Measurements from ENCODE around the gene PRRT3. TPM values are rescaled to one million over a fixed set of nuclear protein-coding genes. Genes with fewer than 3 reads are reported as not detected.
A peak's percentile ranks its signal among the peaks of the same experiment; 100 is the strongest.
"Not testable (repeated sequence)": the region's sequence is repeated elsewhere in the genome, so short reads cannot be mapped to it uniquely, and the experiment has no call there.

The PRRT3 gene
- total RNA-seq, 2 donors from 2014 or later: 5.8 to 5.9 TPM

DNA sequence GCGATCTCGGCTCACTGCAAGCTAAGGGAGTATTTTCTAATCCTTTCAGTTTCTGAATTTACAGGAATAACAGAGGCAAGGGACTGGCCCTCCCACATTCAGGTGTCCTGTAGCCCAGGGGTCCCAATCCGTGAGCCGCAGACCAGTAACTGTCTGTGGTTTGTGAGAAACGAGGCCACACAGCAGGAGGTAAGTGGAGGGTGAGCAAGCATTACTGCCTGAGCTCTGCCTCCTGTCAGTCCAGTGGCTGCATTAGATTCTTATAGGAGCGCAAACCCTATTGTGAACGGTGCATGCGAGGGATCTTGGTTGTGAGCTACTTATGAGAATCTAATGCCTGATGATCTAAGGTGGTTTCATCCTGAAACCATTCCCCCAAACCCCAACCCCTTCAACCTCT lies 40.3 kb downstream of the PRRT3 start:
- Mint-ChIP-seq H3K36me3 (ENCODE audit: low read depth) (peaks cover 7% of the 10 kb centered on the region), H3K27me3 (no peaks in the 10 kb centered on the region), H3K27ac (peak overlapping the region; percentile 49), H3K4me1 (peaks cover 29% of the 10 kb centered on the region), H3K4me3 (peak overlapping the region; percentile 81)
- H3K9me3 ChIP-seq (ENCODE audit: control insufficient read depth, low read length, poor library complexity, severe bottlenecking): no peaks in the 10 kb centered on the region
- ATAC-seq (no peak), DNase-seq (no peak)

DNA sequence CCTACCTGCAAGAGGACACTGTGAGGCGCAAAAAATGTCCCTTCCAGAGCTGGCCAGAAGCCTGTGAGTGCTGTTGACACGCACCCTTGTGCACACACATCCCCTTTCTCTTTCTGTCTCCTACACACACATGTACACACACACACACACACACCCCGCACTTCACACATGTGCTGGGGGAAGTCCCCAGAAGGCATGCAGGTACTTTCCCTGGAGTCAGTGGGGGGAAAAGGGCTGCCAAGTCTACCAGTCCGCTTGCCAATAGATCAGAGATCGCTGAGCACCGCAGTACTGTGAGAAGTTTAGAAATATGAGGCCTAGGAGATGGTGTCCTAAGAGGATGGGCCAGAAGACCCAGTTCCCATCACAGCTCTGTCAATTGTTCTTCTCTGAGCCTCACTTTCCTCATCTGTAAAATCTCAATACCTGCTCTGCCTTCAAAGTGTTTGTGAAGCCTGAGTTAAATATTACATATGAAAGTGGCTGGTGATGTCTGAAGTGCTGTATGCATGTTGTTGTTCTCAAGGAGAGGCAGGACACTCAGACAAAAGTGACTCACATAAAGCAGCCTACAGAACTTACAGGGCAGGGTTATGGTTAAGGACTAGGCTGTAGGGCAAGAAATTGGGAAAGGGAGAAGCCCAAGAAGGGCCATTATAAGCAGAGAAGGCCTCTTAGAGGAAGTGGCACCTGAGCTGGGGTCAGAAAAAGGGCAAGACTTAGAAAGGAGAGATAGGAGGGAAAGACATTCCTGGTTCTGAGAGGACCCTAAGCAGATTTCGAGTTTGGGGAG lies 42.8 kb downstream of the PRRT3 start:
- no peak overlapping the region for H3K4me3 Mint-ChIP-seq
- H3K9me3 ChIP-seq (ENCODE audit: control insufficient read depth, low read length, poor library complexity, severe bottlenecking): no peaks in the 10 kb centered on the region
- no peaks in the 10 kb centered on the region for H3K27me3 Mint-ChIP-seq
- peak overlapping the region; percentile 82 for H3K27ac Mint-ChIP-seq
- H3K36me3 Mint-ChIP-seq (ENCODE audit: low read depth): peaks cover 7% of the 10 kb centered on the region
- DNase-seq: no peak
- ATAC-seq: peak; percentile 62
- H3K4me1 Mint-ChIP-seq: peaks cover 29% of the 10 kb centered on the region

DNA sequence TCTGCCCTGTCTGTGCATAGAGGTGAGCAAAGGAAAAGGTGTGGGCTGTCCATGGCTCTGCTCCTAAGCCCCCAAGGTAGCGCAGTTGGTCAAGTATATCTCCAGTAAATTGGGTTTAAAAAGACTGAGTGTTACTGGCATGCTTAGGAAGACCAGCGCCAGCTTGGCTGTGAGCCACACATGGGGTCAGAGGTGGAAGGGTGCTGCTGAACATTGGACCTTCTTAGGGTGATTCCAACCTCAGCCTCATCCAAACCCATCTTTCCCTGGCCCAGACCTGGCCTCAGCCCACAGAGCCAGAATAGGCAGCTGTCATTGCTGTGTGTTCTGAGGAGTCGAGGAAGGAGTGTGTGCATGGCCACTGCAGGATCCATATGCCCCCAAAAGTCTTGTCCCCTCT lies 43.9 kb downstream of the PRRT3 start:
- ATAC-seq (no peak), DNase-seq (no peak)
- H3K4me3 Mint-ChIP-seq: no peak overlapping the region

DNA sequence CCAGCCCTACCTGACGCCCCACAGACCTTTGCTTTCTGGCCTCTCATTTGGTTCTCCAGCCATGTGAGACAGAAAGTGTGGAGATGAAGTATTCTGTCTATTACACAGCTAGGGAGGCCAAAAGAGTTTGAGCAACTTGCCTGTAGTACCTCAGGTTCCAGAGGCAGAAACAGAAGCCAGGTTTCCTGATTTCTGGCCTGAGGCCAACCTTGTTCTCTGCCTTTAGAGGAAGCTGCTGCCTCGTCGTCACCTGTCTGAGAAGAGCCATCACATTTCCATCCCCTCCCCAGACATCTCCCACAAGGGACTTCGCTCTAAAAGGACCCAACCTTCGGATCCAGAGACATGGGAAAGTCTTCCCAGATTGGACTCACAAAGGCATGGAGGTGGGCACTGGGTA lies 45.7 kb downstream of the PRRT3 start:
- peaks cover 43% of the 10 kb centered on the region for H3K4me1 Mint-ChIP-seq
- H3K4me3 Mint-ChIP-seq: no peak overlapping the region
- H3K9me3 ChIP-seq (ENCODE audit: control insufficient read depth, low read length, poor library complexity, severe bottlenecking): no peaks in the 10 kb centered on the region
- peaks cover 4% of the 10 kb centered on the region for H3K36me3 Mint-ChIP-seq (ENCODE audit: low read depth)
- DNase-seq (no peak), ATAC-seq (no peak)
- H3K27me3 Mint-ChIP-seq: no peaks in the 10 kb centered on the region
- no peak overlapping the region for H3K27ac Mint-ChIP-seq

More for the DNA sequence above, 43.9 kb downstream of the PRRT3 start:
- peaks cover 37% of the 10 kb centered on the region for H3K4me1 Mint-ChIP-seq
- H3K27ac Mint-ChIP-seq: peak overlapping the region; percentile 71
- no peaks in the 10 kb centered on the region for H3K9me3 ChIP-seq (ENCODE audit: control insufficient read depth, low read length, poor library complexity, severe bottlenecking)
- no peaks in the 10 kb centered on the region for H3K27me3 Mint-ChIP-seq
- peaks cover 7% of the 10 kb centered on the region for H3K36me3 Mint-ChIP-seq (ENCODE audit: low read depth)

DNA sequence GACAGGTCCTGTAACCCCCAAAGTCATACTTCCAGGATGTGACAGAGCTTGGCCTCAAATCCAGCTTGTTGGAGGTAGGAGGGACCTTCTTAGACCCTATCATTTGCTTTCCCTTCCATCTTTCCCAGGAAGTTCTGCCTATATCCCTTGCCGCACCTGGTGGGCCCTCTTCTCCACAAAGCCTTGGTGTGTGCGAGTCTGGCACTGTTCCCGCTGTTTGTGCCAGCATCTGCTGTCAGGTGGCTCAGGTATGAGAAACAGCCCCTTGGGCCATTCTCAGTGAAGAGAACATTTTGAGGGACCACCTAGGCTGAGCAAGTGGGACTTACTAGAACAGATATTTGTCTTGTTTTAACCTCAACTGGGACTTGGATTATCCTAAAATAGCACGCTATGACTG lies 48.3 kb downstream of the PRRT3 start:
- Mint-ChIP-seq H3K4me3 (peak overlapping the region; percentile 79), H3K4me1 (peaks cover 38% of the 10 kb centered on the region), H3K27me3 (no peaks in the 10 kb centered on the region), H3K36me3 (ENCODE audit: low read depth) (no peaks in the 10 kb centered on the region), H3K27ac (no peak overlapping the region)
- DNase-seq (no peak), ATAC-seq (no peak)
- H3K9me3 ChIP-seq (ENCODE audit: control insufficient read depth, low read length, poor library complexity, severe bottlenecking): no peaks in the 10 kb centered on the region

DNA sequence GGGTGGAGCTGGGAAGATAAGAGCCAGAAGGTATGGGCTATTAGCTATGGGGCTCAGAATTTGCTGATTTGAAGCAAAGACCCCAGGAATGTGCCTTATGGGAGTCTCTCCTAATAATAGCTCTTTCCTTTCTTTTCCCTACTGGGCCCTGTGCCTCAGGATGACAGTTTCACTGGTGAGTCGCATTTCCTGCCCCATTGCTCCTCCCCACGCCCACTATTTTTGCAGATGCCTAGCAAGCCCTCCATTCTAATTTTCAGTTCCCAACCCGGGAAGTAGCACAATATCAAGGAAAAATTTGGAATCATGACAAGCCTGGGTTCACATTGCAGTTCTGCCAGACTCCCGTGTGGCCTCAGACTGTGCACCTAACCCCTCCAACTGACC lies 49.0 kb downstream of the PRRT3 start:
- Mint-ChIP-seq H3K27me3 (no peaks in the 10 kb centered on the region), H3K27ac (peak overlapping the region; percentile 79), H3K4me1 (peaks cover 39% of the 10 kb centered on the region), H3K4me3 (peak overlapping the region; percentile 79), H3K36me3 (ENCODE audit: low read depth) (no peaks in the 10 kb centered on the region)
- no peak for DNase-seq
- H3K9me3 ChIP-seq (ENCODE audit: control insufficient read depth, low read length, poor library complexity, severe bottlenecking): no peaks in the 10 kb centered on the region
- ATAC-seq: no peak

DNA sequence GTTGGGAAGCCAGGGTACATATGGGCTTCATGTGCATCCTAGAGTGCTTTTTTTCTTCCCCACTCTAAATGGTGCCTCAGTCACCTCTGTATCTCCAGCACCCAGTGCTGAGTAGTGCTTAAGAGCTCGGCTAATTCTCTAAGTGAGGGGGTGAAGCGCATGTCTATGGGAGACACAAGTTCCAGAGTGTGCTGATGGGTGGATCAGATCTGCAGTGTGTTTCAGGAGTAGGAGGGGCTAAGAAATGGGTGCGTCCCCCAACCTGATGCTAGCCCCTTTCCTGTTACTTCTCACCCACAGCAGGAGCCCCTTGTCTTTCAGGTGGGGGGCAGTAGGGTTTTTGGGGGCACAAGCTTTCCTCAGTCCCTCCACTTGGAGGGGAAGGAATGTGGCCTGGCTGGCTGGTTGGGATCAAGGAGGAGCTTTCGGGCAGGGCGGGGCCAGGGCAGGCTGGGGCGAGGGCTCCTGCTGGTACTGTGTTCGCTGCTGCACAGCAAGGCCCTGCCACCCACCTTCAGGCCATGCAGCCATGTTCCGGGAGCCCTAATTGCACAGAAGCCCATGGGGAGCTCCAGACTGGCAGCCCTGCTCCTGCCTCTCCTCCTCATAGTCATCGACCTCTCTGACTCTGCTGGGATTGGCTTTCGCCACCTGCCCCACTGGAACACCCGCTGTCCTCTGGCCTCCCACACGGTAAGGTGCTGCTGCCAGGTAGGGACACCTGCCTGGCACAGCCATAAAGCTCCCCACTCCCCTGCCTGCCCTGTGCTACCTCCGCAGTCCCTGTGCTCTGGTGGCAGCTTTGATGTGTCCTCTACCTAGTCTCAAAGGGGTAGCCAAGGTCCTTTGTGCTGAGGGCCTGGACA lies 49.6 kb downstream of the PRRT3 start, which contains the start of gene IL17RE:
Gene IL17RE (plus strand): TSS at position 477 of the 866 bp plus-strand sequence. CDS start 85 bp downstream, at position 562.
- H3K9me3 ChIP-seq (ENCODE audit: control insufficient read depth, low read length, poor library complexity, severe bottlenecking): no peaks in the 10 kb centered on the region
- ATAC-seq (peak; percentile 84), DNase-seq (no peak)
- Mint-ChIP-seq H3K27me3 (no peaks in the 10 kb centered on the region), H3K27ac (peak within 1 kb of the TSS; percentile 79), H3K4me3 (peak within 1 kb of the TSS; percentile 79), H3K36me3 (ENCODE audit: low read depth) (no peaks in the 10 kb centered on the region), H3K4me1 (peaks cover 39% of the 10 kb centered on the region)

DNA sequence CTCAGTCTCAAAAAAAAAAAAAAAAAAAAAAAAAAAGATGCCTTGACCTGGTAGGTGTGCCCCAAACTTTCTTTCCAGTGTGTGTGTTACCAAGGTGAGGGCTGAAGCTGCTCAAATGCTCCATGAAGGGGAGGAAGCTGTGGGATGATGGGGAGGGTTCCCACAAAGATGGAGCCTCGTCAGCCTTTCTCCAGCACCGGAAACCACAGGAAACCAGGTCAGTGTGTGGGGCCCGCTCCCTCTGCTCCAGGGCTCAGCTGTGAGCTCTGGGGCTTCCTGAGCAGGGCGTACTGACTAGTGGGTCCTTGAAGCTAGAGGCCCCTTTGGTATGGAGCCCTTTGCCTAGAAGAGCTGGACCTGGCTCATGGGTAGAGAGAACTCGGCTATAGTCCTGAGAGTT lies 50.2 kb downstream of the PRRT3 start:
- Mint-ChIP-seq H3K4me1 (peaks cover 41% of the 10 kb centered on the region), H3K27me3 (no peaks in the 10 kb centered on the region), H3K36me3 (ENCODE audit: low read depth) (no peaks in the 10 kb centered on the region), H3K27ac (peak overlapping the region; percentile 79), H3K4me3 (peak overlapping the region; percentile 79)
- ATAC-seq (peak; percentile 72), DNase-seq (peak in 1 of 3 donors; percentile 43)
- no peaks in the 10 kb centered on the region for H3K9me3 ChIP-seq (ENCODE audit: control insufficient read depth, low read length, poor library complexity, severe bottlenecking)

DNA sequence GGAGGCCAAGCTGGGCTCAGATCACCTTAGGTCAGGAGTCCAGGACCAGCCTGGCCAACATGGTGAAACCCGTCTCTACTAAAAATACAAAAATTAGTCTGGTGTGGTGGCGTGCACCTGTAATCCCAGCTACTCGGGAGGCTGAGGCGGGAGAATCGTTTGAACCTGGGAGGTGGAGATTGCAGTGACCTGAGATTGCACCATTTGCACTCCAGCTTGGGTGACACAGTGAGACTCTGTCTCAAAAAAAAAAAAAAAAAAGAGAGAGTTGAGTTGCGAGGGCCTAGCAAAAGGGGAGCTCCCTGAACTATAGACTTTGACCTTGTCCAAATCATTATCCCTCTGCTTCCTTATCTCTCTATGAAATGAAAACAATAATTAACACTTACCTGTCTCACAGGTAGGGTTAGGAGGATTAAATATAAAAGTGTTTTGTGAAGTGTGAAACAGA lies 51.2 kb downstream of the PRRT3 start:
- not testable (repeated sequence) for H3K9me3 ChIP-seq (ENCODE audit: control insufficient read depth, low read length, poor library complexity, severe bottlenecking); H3K36me3 Mint-ChIP-seq (ENCODE audit: low read depth); DNase-seq; ATAC-seq; H3K27me3 Mint-ChIP-seq
- H3K4me1 Mint-ChIP-seq: peaks cover 41% of the 10 kb centered on the region
- H3K4me3 Mint-ChIP-seq: peak overlapping the region; percentile 79
- H3K27ac Mint-ChIP-seq: peak overlapping the region; percentile 79

DNA sequence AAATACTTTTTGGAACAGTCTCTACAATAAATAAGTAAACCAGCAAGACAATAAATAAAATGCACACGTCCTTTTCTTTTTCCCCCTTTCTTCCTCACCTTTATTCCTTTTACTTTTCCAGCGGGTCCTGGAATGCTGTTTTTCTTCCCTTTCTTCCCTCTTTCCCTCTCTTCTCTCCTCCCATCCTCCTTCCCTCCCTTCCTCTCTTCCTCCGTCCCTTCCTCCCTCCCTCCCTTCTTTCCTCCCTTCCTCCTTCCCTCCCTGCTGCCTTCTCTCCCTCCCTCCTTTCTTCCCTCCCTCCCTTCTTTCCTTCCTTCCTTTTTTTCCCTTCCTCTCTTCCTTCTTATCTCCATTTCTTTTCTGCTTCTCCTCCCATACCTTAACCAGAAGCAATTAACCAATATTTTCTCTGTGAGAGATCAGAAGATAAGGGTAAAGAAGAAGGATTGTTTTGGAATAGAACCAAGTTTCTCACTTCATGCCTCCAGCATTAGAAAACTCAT lies 52.9 kb downstream of the PRRT3 start:
- DNase-seq: no peak
- Mint-ChIP-seq H3K4me1 (peaks cover 51% of the 10 kb centered on the region), H3K36me3 (ENCODE audit: low read depth) (no peaks in the 10 kb centered on the region), H3K27me3 (no peaks in the 10 kb centered on the region), H3K27ac (no peak overlapping the region), H3K4me3 (no peak overlapping the region)
- no peaks in the 10 kb centered on the region for H3K9me3 ChIP-seq (ENCODE audit: control insufficient read depth, low read length, poor library complexity, severe bottlenecking)
- no peak for ATAC-seq

DNA sequence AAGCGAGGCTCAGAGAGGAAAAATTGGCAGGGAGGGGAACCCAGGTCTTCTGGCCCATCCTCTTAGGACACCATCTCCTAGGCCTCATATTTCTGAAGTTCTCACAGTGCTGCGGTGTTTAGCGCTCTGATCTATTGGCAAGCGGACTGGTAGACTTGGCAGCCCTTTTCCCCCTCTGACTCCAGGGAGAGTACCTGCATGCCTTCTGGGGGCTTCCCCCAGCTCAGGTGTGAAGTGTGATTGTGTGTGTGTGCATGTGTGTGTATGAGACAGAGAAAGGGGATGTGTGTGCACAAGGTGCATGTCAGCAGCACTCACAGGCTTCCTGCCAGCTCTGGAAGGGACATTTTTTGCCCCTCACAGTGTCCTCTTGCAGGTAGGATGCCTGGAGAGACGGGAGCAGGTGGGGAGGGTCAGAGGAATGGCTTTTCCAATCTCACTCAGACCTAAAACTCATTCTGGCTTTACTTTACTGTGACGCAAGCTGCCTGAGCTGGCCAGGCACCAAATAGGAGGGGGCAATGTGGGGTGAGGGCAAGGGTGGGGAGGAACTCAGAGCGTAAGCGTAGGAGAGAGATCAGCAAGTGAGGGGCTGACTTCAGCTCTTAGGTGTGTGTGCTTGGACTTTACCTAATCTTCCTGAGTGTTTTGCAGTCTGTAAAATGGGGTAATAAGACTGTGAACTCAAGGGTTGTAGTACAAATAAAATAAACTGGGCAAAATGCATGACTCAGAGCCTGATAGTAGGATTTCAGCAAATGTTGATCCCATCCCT lies 53.6 kb downstream of the PRRT3 start:
- Mint-ChIP-seq H3K27ac (peak overlapping the region; percentile 63), H3K4me1 (peaks cover 50% of the 10 kb centered on the region), H3K27me3 (no peaks in the 10 kb centered on the region), H3K36me3 (ENCODE audit: low read depth) (no peaks in the 10 kb centered on the region), H3K4me3 (no peak overlapping the region)
- H3K9me3 ChIP-seq (ENCODE audit: control insufficient read depth, low read length, poor library complexity, severe bottlenecking): no peaks in the 10 kb centered on the region
- ATAC-seq (no peak), DNase-seq (no peak)

DNA sequence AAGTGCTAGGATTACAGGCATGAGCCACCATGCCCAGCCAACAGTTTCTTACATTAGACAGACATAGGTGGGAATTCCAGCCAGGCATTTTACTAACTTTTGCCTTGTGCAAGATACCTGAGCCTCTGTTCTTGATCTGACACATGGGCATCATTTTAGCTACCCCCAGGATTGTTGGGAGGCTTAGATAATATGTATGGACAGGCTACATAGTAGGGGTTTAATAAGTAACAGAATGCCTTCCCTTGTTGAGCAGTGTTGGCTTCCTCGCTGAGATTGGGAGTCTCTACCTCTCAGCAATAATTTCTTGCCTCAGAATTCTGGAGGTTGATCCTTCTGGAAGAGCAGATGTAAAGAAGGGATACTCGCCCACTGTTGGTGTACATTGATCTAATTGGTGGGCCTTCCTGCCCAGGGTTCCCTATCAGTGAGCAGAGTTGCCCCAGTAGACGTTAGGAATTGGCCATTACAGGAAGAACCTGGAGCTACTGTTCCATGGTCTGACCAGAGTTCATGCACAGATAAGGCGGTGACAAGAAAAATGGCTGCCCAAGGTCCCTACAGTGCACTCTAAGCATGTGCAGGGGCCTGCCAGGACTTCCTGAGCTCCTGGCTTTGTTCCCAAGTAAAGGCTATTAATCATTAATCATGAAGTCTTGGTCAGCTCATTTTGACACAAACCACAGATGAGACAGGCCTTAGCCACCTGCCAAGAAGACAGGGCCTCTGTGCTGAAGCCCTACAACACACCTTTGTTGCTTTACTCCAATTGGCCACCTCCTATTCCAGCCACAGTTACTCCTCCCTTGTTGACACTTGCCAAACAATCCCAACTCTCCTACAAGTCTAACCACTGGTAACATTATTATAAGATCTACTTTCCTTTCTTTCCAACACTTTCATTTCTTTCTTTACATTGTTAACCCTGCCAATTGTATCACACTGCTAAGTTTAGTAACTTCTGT lies 54.5 kb downstream of the PRRT3 start:
- Mint-ChIP-seq H3K27ac (peak overlapping the region; percentile 63), H3K27me3 (no peaks in the 10 kb centered on the region), H3K4me3 (no peak overlapping the region), H3K4me1 (peaks cover 46% of the 10 kb centered on the region), H3K36me3 (ENCODE audit: low read depth) (peaks cover 5% of the 10 kb centered on the region)
- ATAC-seq (no peak), DNase-seq (no peak)
- H3K9me3 ChIP-seq (ENCODE audit: control insufficient read depth, low read length, poor library complexity, severe bottlenecking): no peaks in the 10 kb centered on the region
